ENCODE results near the gene ARHGAP44. TPM values are rescaled to one million over a fixed set of nuclear protein-coding genes. Genes with fewer than 3 reads are reported as not detected.
A peak's percentile ranks its signal among the peaks of the same experiment; 100 is the strongest.

ARHGAP44 gene
- total and polyA plus RNA-seq, 2 experiments from 2014 or later: 5.8 to 16.4 TPM

DNA sequence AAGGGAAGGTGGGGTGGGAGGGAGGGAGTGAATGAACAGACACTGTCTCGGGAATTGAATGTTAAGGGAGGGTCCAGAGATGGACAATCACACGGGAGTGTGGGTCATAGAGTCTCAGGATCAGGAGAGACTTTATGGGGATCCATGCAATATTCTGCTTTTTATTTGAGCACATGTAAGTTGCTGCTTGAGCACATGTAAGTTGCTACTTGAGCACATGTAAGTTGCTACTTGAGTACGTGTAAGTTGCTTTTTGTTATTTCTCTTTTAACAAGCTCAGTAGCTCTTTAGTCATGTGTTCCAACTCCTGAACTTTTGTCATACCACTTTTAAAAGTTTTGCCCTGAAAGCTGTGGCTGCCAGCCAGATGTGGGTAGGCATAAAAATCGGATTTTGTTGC, 110.3 kb downstream of the ARHGAP44 start (continued):
- TF ChIP-seq, protein P1, sequence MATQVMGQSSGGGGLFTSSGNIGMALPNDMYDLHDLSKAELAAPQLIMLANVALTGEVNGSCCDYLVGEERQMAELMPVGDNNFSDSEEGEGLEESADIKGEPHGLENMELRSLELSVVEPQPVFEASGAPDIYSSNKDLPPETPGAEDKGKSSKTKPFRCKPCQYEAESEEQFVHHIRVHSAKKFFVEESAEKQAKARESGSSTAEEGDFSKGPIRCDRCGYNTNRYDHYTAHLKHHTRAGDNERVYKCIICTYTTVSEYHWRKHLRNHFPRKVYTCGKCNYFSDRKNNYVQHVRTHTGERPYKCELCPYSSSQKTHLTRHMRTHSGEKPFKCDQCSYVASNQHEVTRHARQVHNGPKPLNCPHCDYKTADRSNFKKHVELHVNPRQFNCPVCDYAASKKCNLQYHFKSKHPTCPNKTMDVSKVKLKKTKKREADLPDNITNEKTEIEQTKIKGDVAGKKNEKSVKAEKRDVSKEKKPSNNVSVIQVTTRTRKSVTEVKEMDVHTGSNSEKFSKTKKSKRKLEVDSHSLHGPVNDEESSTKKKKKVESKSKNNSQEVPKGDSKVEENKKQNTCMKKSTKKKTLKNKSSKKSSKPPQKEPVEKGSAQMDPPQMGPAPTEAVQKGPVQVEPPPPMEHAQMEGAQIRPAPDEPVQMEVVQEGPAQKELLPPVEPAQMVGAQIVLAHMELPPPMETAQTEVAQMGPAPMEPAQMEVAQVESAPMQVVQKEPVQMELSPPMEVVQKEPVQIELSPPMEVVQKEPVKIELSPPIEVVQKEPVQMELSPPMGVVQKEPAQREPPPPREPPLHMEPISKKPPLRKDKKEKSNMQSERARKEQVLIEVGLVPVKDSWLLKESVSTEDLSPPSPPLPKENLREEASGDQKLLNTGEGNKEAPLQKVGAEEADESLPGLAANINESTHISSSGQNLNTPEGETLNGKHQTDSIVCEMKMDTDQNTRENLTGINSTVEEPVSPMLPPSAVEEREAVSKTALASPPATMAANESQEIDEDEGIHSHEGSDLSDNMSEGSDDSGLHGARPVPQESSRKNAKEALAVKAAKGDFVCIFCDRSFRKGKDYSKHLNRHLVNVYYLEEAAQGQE (IDR thresholded peaks at IDR 0.05; ENCODE audit: unreplicated experiment): no peak
- no peak for TF ChIP-seq EZH2phosphoT487 (IDR thresholded peaks at IDR 0.05; ENCODE audit: unreplicated experiment)
- TF ChIP-seq NANOG (IDR thresholded peaks at IDR 0.05; ENCODE audit: borderline replicate concordance): no peak
- no peak for TF ChIP-seq ZNF331 (CRISPR knock-in tag; IDR thresholded peaks at IDR 0.05; ENCODE audit: low read depth)
- TF ChIP-seq, protein P2, sequence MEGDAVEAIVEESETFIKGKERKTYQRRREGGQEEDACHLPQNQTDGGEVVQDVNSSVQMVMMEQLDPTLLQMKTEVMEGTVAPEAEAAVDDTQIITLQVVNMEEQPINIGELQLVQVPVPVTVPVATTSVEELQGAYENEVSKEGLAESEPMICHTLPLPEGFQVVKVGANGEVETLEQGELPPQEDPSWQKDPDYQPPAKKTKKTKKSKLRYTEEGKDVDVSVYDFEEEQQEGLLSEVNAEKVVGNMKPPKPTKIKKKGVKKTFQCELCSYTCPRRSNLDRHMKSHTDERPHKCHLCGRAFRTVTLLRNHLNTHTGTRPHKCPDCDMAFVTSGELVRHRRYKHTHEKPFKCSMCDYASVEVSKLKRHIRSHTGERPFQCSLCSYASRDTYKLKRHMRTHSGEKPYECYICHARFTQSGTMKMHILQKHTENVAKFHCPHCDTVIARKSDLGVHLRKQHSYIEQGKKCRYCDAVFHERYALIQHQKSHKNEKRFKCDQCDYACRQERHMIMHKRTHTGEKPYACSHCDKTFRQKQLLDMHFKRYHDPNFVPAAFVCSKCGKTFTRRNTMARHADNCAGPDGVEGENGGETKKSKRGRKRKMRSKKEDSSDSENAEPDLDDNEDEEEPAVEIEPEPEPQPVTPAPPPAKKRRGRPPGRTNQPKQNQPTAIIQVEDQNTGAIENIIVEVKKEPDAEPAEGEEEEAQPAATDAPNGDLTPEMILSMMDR (conservative IDR thresholded peaks at IDR 0.05; ENCODE audit: low read depth in 2 of 2): no peak

DNA sequence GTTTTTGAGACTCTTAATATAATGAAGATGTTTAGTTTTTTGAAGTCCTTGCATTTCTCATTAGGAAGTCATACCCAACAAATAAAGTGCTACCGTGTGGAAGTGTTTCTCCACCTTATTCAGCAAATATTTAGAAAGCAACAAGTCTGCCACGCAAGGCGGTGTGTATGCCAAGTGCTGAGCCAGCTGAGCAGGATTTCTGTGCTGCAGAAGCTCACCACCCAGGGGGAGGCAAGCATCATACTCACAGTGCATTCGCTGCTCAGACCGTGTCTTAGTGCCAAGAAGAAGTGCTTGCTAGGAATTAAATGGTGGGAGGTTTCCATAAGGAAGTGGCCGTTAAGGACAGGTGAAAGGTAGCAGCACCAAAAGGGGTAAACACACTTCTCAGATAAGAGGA, 111.2 kb downstream of the ARHGAP44 start:
- peaks cover 3% of the 10 kb centered on the region for H3K27me3 Mint-ChIP-seq (ENCODE audit: insufficient read depth, low read depth, poor library complexity)
- H2AFZ ChIP-seq: no peak overlapping the region
- H4K20me1 ChIP-seq (replicated peaks; ENCODE audit: insufficient read depth): no peaks in the 10 kb centered on the region
- H3K27me3 ChIP-seq (ENCODE audit: insufficient read depth): no peaks in the 10 kb centered on the region
- H3K4me1 Mint-ChIP-seq: peaks cover 22% of the 10 kb centered on the region
- peaks cover 13% of the 10 kb centered on the region; the same call in 1 of the 2 replicates for H3K4me1 ChIP-seq (ENCODE audit: insufficient read depth)
- no peaks in the 10 kb centered on the region; the same call in 1 of the 3 replicates for H3K9me3 Mint-ChIP-seq
- peaks cover 23% of the 10 kb centered on the region for H3K36me3 Mint-ChIP-seq (ENCODE audit: low read depth)
- H3K36me3 ChIP-seq (ENCODE audit: insufficient read depth): no peaks in the 10 kb centered on the region
- ATAC-seq (no peak), DNase-seq (ENCODE audit: low spot score) (no peak)
- H3K4me3 ChIP-seq: no peak overlapping the region
- no peak overlapping the region for H3K4me2 ChIP-seq
- H3K27ac Mint-ChIP-seq: peak overlapping the region; percentile 12; the same call in 1 of the 2 replicates
- H3K27ac ChIP-seq (ENCODE audit: low read depth): no peak overlapping the region
- no peak overlapping the region for H3K4me3 Mint-ChIP-seq
- no peaks in the 10 kb centered on the region for H3K9me2 ChIP-seq (ENCODE audit: insufficient read depth)
- no peaks in the 10 kb centered on the region for H3K79me2 ChIP-seq (replicated peaks; ENCODE audit: insufficient read depth)
- no peaks in the 10 kb centered on the region for H3F3A ChIP-seq (replicated peaks; ENCODE audit: low read depth)
- TF ChIP-seq, protein P1 (IDR thresholded peaks at IDR 0.05; ENCODE audit: unreplicated experiment): no peak
- TF ChIP-seq JUNB (IDR thresholded peaks at IDR 0.05; ENCODE audit: unreplicated experiment) (no peak), EZH2phosphoT487 (IDR thresholded peaks at IDR 0.05; ENCODE audit: unreplicated experiment) (no peak)
- TF ChIP-seq, protein P2 (conservative IDR thresholded peaks at IDR 0.05; ENCODE audit: low read depth in 2 of 2): no peak
- TF ChIP-seq, protein P3, sequence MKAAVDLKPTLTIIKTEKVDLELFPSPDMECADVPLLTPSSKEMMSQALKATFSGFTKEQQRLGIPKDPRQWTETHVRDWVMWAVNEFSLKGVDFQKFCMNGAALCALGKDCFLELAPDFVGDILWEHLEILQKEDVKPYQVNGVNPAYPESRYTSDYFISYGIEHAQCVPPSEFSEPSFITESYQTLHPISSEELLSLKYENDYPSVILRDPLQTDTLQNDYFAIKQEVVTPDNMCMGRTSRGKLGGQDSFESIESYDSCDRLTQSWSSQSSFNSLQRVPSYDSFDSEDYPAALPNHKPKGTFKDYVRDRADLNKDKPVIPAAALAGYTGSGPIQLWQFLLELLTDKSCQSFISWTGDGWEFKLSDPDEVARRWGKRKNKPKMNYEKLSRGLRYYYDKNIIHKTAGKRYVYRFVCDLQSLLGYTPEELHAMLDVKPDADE (IDR thresholded peaks at IDR 0.05): no peak

Data from GM23338 (cell line).